Lower leg skin (tissue), 3 donors: ENCODE results near the gene SYNGR2.

Experiments
- CTCF ChIP-seq, 3 donors: fragments of 450-650 bp; IDR thresholded peaks; one replicate each; pipeline ENCODE4 v1.5.1; 2016; ENCODE audit warnings: antibody characterized with exemption in 3 of 3, mild to moderate bottlenecking in 3 of 3, moderate library complexity in 2 of 3
- POLR2A ChIP-seq, 2 donors: fragments of 450-650 bp; IDR thresholded peaks; one replicate each; pipeline ENCODE4 v1.6.1; 2016 to 2017; ENCODE audit warnings: antibody characterized with exemption in 2 of 2, mild to moderate bottlenecking in 1 of 2, moderate library complexity in 1 of 2

- no peak for TF ChIP-seq CTCF (IDR thresholded peaks at IDR 0.05)
- no peak for TF ChIP-seq POLR2A (IDR thresholded peaks at IDR 0.05)
These were observed 8.7 kb upstream of the SYNGR2 start for GRCh38 chr17:78159575-78160158.
